ENCODE data around the gene CLCNKB.

CLCNKB gene

GRCh38 chr1:16066245-16066644, 22.7 kb downstream of the CLCNKB start:
- H3K9ac ChIP-seq (ENCODE audit: low read depth, low read length) = no peak overlapping the region
- H3K4me3 ChIP-seq (ENCODE audit: low read depth, low read length) = no peak overlapping the region
- H3K9me3 ChIP-seq (ENCODE audit: control insufficient read depth, insufficient read depth, low read length) = no peaks in the 10 kb centered on the region
- peaks cover 3% of the 10 kb centered on the region for H3K4me1 ChIP-seq (ENCODE audit: control insufficient read depth, insufficient read depth, low read length)
- H3K36me3 ChIP-seq (ENCODE audit: control insufficient read depth, insufficient read depth, low read length) = no peaks in the 10 kb centered on the region
- peaks cover 4% of the 10 kb centered on the region for H3K27me3 ChIP-seq (ENCODE audit: control insufficient read depth, insufficient read depth, low read length)

GRCh38 chr1:16067127-16067768, 23.7 kb downstream of the CLCNKB start:
- H3K27me3 ChIP-seq (ENCODE audit: control insufficient read depth, insufficient read depth, low read length) = peaks cover 12% of the 10 kb centered on the region
- H3K4me1 ChIP-seq (ENCODE audit: control insufficient read depth, insufficient read depth, low read length) = peaks cover 3% of the 10 kb centered on the region
- no peaks in the 10 kb centered on the region for H3K9me3 ChIP-seq (ENCODE audit: control insufficient read depth, insufficient read depth, low read length)
- H3K9ac ChIP-seq (ENCODE audit: low read depth, low read length) = no peak overlapping the region
- H3K36me3 ChIP-seq (ENCODE audit: control insufficient read depth, insufficient read depth, low read length) = no peaks in the 10 kb centered on the region
- H3K4me3 ChIP-seq (ENCODE audit: low read depth, low read length) = no peak overlapping the region

- Histone ChIP-seq H3K9ac (ENCODE audit: low read depth, low read length) (no peak overlapping the region), H3K9me3 (ENCODE audit: control insufficient read depth, insufficient read depth, low read length) (no peaks in the 10 kb centered on the region), H3K4me3 (ENCODE audit: low read depth, low read length) (no peak overlapping the region), H3K4me1 (ENCODE audit: control insufficient read depth, insufficient read depth, low read length) (peaks cover 3% of the 10 kb centered on the region), H3K27me3 (ENCODE audit: control insufficient read depth, insufficient read depth, low read length) (peaks cover 19% of the 10 kb centered on the region), H3K36me3 (ENCODE audit: control insufficient read depth, insufficient read depth, low read length) (no peaks in the 10 kb centered on the region)
Observed at GRCh38 chr1:16067933-16068332, 24.4 kb downstream of the CLCNKB start.

GRCh38 chr1:16068356-16069270, 25.0 kb downstream of the CLCNKB start:
- no peaks in the 10 kb centered on the region for H3K9me3 ChIP-seq (ENCODE audit: control insufficient read depth, insufficient read depth, low read length)
- H3K27me3 ChIP-seq (ENCODE audit: control insufficient read depth, insufficient read depth, low read length) = peaks cover 20% of the 10 kb centered on the region
- H3K4me1 ChIP-seq (ENCODE audit: control insufficient read depth, insufficient read depth, low read length) = peaks cover 3% of the 10 kb centered on the region
- H3K4me3 ChIP-seq (ENCODE audit: low read depth, low read length) = no peak overlapping the region
- H3K9ac ChIP-seq (ENCODE audit: low read depth, low read length) = no peak overlapping the region
- H3K36me3 ChIP-seq (ENCODE audit: control insufficient read depth, insufficient read depth, low read length) = no peaks in the 10 kb centered on the region

GRCh38 chr1:16070640-16071355, 27.2 kb downstream of the CLCNKB start:
- Histone ChIP-seq H3K9me3 (ENCODE audit: control insufficient read depth, insufficient read depth, low read length) (no peaks in the 10 kb centered on the region), H3K9ac (ENCODE audit: low read depth, low read length) (no peak overlapping the region), H3K4me3 (ENCODE audit: low read depth, low read length) (no peak overlapping the region), H3K36me3 (ENCODE audit: control insufficient read depth, insufficient read depth, low read length) (no peaks in the 10 kb centered on the region), H3K4me1 (ENCODE audit: control insufficient read depth, insufficient read depth, low read length) (no peaks in the 10 kb centered on the region), H3K27me3 (ENCODE audit: control insufficient read depth, insufficient read depth, low read length) (peaks cover 39% of the 10 kb centered on the region)

GRCh38 chr1:16071614-16072013, 28.0 kb downstream of the CLCNKB start:
- H3K9me3 ChIP-seq (ENCODE audit: control insufficient read depth, insufficient read depth, low read length) = no peaks in the 10 kb centered on the region
- no peak overlapping the region for H3K4me3 ChIP-seq (ENCODE audit: low read depth, low read length)
- H3K27me3 ChIP-seq (ENCODE audit: control insufficient read depth, insufficient read depth, low read length) = peaks cover 47% of the 10 kb centered on the region
- no peaks in the 10 kb centered on the region for H3K36me3 ChIP-seq (ENCODE audit: control insufficient read depth, insufficient read depth, low read length)
- no peaks in the 10 kb centered on the region for H3K4me1 ChIP-seq (ENCODE audit: control insufficient read depth, insufficient read depth, low read length)
- H3K9ac ChIP-seq (ENCODE audit: low read depth, low read length) = no peak overlapping the region

GRCh38 chr1:16072095-16072494, 28.5 kb downstream of the CLCNKB start:
- Histone ChIP-seq H3K4me1 (ENCODE audit: control insufficient read depth, insufficient read depth, low read length) (no peaks in the 10 kb centered on the region), H3K9me3 (ENCODE audit: control insufficient read depth, insufficient read depth, low read length) (no peaks in the 10 kb centered on the region), H3K27me3 (ENCODE audit: control insufficient read depth, insufficient read depth, low read length) (peaks cover 48% of the 10 kb centered on the region), H3K9ac (ENCODE audit: low read depth, low read length) (no peak overlapping the region), H3K36me3 (ENCODE audit: control insufficient read depth, insufficient read depth, low read length) (no peaks in the 10 kb centered on the region), H3K4me3 (ENCODE audit: low read depth, low read length) (no peak overlapping the region)

- Histone ChIP-seq H3K9me3 (ENCODE audit: control insufficient read depth, insufficient read depth, low read length) (no peaks in the 10 kb centered on the region), H3K4me1 (ENCODE audit: control insufficient read depth, insufficient read depth, low read length) (no peaks in the 10 kb centered on the region), H3K4me3 (ENCODE audit: low read depth, low read length) (peak overlapping the region; percentile 37), H3K9ac (ENCODE audit: low read depth, low read length) (no peak overlapping the region), H3K36me3 (ENCODE audit: control insufficient read depth, insufficient read depth, low read length) (no peaks in the 10 kb centered on the region), H3K27me3 (ENCODE audit: control insufficient read depth, insufficient read depth, low read length) (peaks cover 51% of the 10 kb centered on the region)
Observed at GRCh38 chr1:16072616-16073484, 29.3 kb downstream of the CLCNKB start.

GRCh38 chr1:16073490-16074119, 30.0 kb downstream of the CLCNKB start, which contains the start of gene FAM131C:
TSS of gene FAM131C (minus strand) at chr1:16073651. CDS start at chr1:16073442, 209 bp downstream.
- Histone ChIP-seq H3K9me3 (ENCODE audit: control insufficient read depth, insufficient read depth, low read length) (no peaks in the 10 kb centered on the region), H3K27me3 (ENCODE audit: control insufficient read depth, insufficient read depth, low read length) (peaks cover 51% of the 10 kb centered on the region), H3K36me3 (ENCODE audit: control insufficient read depth, insufficient read depth, low read length) (no peaks in the 10 kb centered on the region), H3K9ac (ENCODE audit: low read depth, low read length) (no peak within 1 kb of the TSS), H3K4me3 (ENCODE audit: low read depth, low read length) (peak within 1 kb of the TSS; percentile 46), H3K4me1 (ENCODE audit: control insufficient read depth, insufficient read depth, low read length) (no peaks in the 10 kb centered on the region)

- H3K9me3 ChIP-seq (ENCODE audit: control insufficient read depth, insufficient read depth, low read length) = no peaks in the 10 kb centered on the region
- H3K4me3 ChIP-seq (ENCODE audit: low read depth, low read length) = peak overlapping the region; percentile 46
- no peak overlapping the region for H3K9ac ChIP-seq (ENCODE audit: low read depth, low read length)
- H3K27me3 ChIP-seq (ENCODE audit: control insufficient read depth, insufficient read depth, low read length) = peaks cover 51% of the 10 kb centered on the region
- H3K4me1 ChIP-seq (ENCODE audit: control insufficient read depth, insufficient read depth, low read length) = peaks cover 2% of the 10 kb centered on the region
- H3K36me3 ChIP-seq (ENCODE audit: control insufficient read depth, insufficient read depth, low read length) = no peaks in the 10 kb centered on the region
Observed at GRCh38 chr1:16074217-16074616, 30.6 kb downstream of the CLCNKB start.

Data from iPS-15b (cell line).